Glutamatergic neuron (in vitro differentiated cells): Measurements from ENCODE around the gene ALDH8A1. TPM values are rescaled to one million over a fixed set of nuclear protein-coding genes. Genes with fewer than 3 reads are reported as not detected.
"Not testable (repeated sequence)": the region's sequence is repeated elsewhere in the genome, so short reads cannot be mapped to it uniquely, and the experiment has no call there.

Experiments used
- DNase-seq: peaks from one replicate; pipeline ENCODE4 v3.0.0; 2022
- H3K27ac Mint-ChIP-seq: one replicate; pipeline ENCODE4 v1.8.0; 2020; ENCODE audit warnings: mild to moderate bottlenecking, mixed read lengths, inconsistent platforms; ENCODE audit not compliant: unreplicated experiment
- H3K27me3 Mint-ChIP-seq: one replicate; pipeline ENCODE4 v1.8.0; 2020; ENCODE audit warnings: mild to moderate bottlenecking, moderate library complexity, mixed read lengths, inconsistent platforms; ENCODE audit not compliant: unreplicated experiment
- H3K36me3 Mint-ChIP-seq: one replicate; pipeline ENCODE4 v1.8.0; 2020; ENCODE audit warnings: mild to moderate bottlenecking, mixed read lengths, inconsistent platforms; ENCODE audit not compliant: unreplicated experiment
- H3K4me1 Mint-ChIP-seq: one replicate; pipeline ENCODE4 v1.8.0; 2020; ENCODE audit warnings: mild to moderate bottlenecking, low read depth, mixed read lengths, inconsistent platforms; ENCODE audit not compliant: unreplicated experiment
- H3K4me3 Mint-ChIP-seq: one replicate; pipeline ENCODE4 v1.8.0; 2020; ENCODE audit warnings: mild to moderate bottlenecking, mixed read lengths, inconsistent platforms; ENCODE audit not compliant: unreplicated experiment
- H3K9me3 Mint-ChIP-seq: one replicate; pipeline ENCODE4 v1.8.0; 2020; ENCODE audit warnings: mild to moderate bottlenecking, moderate library complexity, mixed read lengths, inconsistent platforms; ENCODE audit not compliant: unreplicated experiment
- total RNA-seq: library from RNA; stranded (reverse); fragmentation: NEBNext Ultra II Directional; extraction: Animal tissue kit (Norgen Biotek cat#: 25700); gene quantifications from one replicate; pipeline ENCODE4 v1.2.1, GENCODE V29; 2021; ENCODE audit not compliant: unreplicated experiment
- TF ChIP-seq, protein P1 (sequence below): fragments of 200-600 bp; sonication (generic); IDR thresholded peaks from one replicate; pipeline ENCODE4 v1.5.0; 2021; ENCODE audit not compliant: partially characterized antibody, unreplicated experiment

ALDH8A1 gene
- total RNA-seq, 1 donor from 2014 or later = 1.8 TPM

GRCh38 chr6:134902074-134902861, 47.6 kb downstream of the ALDH8A1 start:
- Mint-ChIP-seq H3K27ac (no peak overlapping the region), H3K4me1 (no peaks in the 10 kb centered on the region), H3K9me3 (peaks cover 1% of the 10 kb centered on the region), H3K4me3 (no peak overlapping the region), H3K36me3 (no peaks in the 10 kb centered on the region), H3K27me3 (no peaks in the 10 kb centered on the region)
- DNase-seq = no peak
- TF ChIP-seq, protein P1, sequence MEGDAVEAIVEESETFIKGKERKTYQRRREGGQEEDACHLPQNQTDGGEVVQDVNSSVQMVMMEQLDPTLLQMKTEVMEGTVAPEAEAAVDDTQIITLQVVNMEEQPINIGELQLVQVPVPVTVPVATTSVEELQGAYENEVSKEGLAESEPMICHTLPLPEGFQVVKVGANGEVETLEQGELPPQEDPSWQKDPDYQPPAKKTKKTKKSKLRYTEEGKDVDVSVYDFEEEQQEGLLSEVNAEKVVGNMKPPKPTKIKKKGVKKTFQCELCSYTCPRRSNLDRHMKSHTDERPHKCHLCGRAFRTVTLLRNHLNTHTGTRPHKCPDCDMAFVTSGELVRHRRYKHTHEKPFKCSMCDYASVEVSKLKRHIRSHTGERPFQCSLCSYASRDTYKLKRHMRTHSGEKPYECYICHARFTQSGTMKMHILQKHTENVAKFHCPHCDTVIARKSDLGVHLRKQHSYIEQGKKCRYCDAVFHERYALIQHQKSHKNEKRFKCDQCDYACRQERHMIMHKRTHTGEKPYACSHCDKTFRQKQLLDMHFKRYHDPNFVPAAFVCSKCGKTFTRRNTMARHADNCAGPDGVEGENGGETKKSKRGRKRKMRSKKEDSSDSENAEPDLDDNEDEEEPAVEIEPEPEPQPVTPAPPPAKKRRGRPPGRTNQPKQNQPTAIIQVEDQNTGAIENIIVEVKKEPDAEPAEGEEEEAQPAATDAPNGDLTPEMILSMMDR = no peak

DNA sequence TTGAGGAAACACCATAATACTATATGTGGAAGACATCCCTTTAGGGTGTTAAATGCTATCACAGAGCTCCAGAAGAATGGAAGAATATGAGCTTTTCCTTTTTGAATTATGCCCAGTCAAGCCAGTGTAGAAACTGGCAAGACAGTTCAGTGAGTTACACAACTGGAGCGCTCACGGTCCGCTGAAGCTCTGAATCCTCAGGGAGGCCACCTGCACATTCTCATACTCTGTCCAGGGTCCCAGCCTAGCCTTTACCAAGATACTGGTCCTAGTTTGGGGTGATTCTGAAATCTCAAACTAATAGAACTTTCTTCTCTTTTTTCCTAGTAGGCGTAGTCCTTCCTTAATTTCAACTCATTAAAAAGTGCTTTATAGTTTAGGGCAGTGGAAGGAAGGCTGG, 51.3 kb downstream of the ALDH8A1 start:
- peaks cover under 1% of the 10 kb centered on the region for H3K9me3 Mint-ChIP-seq
- no peaks in the 10 kb centered on the region for H3K4me1 Mint-ChIP-seq
- TF ChIP-seq, protein P1 = no peak
- H3K36me3 Mint-ChIP-seq = no peaks in the 10 kb centered on the region
- H3K27ac Mint-ChIP-seq = no peak overlapping the region
- peaks cover 3% of the 10 kb centered on the region for H3K27me3 Mint-ChIP-seq
- no peak for DNase-seq
- no peak overlapping the region for H3K4me3 Mint-ChIP-seq

DNA sequence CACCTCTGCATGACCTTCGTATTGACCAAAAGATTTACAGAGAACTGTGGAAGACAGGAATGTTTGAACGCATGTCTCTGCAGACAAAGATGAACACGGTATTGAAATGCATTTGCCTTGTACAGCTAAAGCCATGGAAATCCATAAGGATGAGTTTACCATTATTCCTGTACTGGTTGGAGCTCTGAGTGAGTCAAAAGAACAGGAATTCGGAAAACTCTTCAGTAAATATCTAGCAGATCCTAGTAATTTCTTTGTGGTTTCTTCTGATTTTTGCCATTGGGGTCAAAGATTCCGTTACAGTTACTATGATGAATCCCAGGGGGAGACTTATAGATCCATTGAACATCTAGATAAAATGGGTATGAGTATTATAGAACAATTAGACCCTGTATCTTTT, 51.7 kb downstream of the ALDH8A1 start:
- DNase-seq, H3K4me1 Mint-ChIP-seq, H3K4me3 Mint-ChIP-seq, H3K9me3 Mint-ChIP-seq, H3K27ac Mint-ChIP-seq, H3K36me3 Mint-ChIP-seq, H3K27me3 Mint-ChIP-seq: not testable (repeated sequence)

DNA sequence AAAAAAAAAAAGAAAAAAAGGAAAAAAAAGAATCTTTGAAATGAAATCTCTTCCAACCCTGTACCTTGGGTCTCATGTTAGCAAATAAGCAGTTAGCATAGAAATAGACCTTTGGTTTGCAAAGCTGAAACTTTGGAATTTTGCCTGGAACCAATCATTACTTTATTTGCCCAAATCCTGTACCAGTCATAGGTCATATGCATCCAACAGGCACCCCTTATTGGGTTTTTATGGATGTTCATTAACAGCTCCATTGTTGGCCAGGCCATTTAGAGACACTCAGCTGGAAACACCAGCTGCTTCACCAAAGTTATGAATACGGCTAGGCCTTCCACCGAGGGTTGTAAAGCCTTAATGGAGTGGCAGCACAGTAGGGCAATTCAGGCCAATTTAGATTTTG, 53.0 kb downstream of the ALDH8A1 start:
- TF ChIP-seq, protein P1 = no peak
- H3K36me3 Mint-ChIP-seq = peaks cover 4% of the 10 kb centered on the region
- H3K9me3 Mint-ChIP-seq = no peaks in the 10 kb centered on the region
- no peak for DNase-seq
- no peak overlapping the region for H3K4me3 Mint-ChIP-seq
- H3K27me3 Mint-ChIP-seq = peaks cover 5% of the 10 kb centered on the region
- H3K4me1 Mint-ChIP-seq = no peaks in the 10 kb centered on the region
- H3K27ac Mint-ChIP-seq = no peak overlapping the region

DNA sequence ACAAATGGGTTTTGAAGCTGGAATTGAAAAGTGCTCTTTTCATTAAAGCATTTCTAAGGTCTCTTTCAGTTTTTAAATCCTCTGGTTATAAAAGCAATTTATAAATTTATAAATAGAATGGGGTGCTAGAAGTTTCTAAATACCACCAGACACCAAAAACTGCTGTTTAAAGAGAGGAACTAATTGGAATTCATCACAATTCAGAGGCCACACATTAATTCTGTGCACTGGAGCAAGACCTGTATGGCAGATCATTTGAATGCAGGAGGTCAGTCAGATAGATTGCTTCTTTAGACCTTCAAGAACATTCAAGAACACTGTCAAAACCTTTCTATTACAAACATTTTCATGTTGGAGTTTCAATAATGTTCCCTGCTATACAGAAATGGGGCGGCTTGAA, 55.1 kb downstream of the ALDH8A1 start:
- TF ChIP-seq, protein P1 = no peak
- Mint-ChIP-seq H3K27me3 (peaks cover 5% of the 10 kb centered on the region), H3K27ac (no peak overlapping the region), H3K4me1 (no peaks in the 10 kb centered on the region), H3K9me3 (no peaks in the 10 kb centered on the region), H3K36me3 (peaks cover 4% of the 10 kb centered on the region), H3K4me3 (no peak overlapping the region)
- no peak for DNase-seq
